HG03280 (cell line): ENCODE results near the gene TTC33.
"Not testable (repeated sequence)": the region's sequence is repeated elsewhere in the genome, so short reads cannot be mapped to it uniquely, and the experiment has no call there.

Experiments used
- ATAC-seq: cut with Tn5 transposase; IDR thresholded peaks from one replicate; pipeline ENCODE4 v1.9.1; 2021; ENCODE audit warnings: mild to moderate bottlenecking, moderate library complexity; ENCODE audit not compliant: unreplicated experiment

The TTC33 gene

GRCh38 chr5:40755407-40756365 is at the start of gene TTC33:
TTC33 (minus strand) TSS chr5:40755961; CDS start chr5:40747018, 8,943 bp downstream.
- ATAC-seq: peak; percentile 92

DNA sequence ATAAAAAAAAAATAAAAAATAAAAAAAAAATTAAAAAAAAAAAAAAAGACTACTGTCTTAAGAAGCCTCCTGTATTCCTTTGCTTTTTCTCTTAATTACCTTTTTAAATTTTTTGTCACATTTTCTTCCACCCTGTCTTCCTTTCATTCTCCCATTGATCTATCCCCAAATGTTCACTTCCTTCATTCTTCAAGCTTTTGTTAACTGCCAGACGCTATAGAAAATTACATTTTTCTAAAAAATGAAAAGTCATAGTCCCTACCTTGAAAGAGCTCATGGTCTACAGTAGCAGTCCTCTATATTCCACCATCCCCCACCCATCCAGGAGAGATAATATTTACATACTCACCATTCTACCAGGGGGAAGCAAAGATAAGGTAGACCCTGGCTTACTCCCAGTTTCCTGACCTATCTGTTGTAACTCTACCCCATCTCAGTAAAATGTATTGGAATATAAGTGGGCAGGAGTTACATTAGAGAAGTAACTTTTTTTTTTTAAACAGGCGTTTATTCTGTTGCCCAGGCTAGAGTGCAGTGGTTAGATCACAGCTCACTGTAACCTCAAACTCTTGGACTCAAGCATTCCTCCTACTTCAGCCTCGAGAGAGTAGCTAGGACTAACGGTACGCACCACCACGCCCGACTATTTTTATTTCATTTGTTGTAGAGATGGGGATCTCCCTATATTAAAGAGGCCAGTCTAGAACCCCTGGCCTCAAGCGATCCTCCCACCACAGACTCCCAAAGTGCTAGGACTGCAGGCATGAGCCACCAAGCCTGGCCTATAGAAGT is 46.2 kb upstream of the TTC33 start:
- no peak for ATAC-seq

- ATAC-seq: no peak
These were observed 43.5 kb upstream of the TTC33 start for GRCh38 chr5:40799258-40799657.

- no peak for ATAC-seq
These were observed 43.0 kb upstream of the TTC33 start for GRCh38 chr5:40798801-40799210.

GRCh38 chr5:40798012-40798800 is 42.4 kb upstream of the TTC33 start, which contains the start of gene PRKAA1:
PRKAA1 (minus strand) TSS chr5:40798374; CDS start chr5:40798189, 185 bp downstream.
- peak; percentile 99 for ATAC-seq

DNA sequence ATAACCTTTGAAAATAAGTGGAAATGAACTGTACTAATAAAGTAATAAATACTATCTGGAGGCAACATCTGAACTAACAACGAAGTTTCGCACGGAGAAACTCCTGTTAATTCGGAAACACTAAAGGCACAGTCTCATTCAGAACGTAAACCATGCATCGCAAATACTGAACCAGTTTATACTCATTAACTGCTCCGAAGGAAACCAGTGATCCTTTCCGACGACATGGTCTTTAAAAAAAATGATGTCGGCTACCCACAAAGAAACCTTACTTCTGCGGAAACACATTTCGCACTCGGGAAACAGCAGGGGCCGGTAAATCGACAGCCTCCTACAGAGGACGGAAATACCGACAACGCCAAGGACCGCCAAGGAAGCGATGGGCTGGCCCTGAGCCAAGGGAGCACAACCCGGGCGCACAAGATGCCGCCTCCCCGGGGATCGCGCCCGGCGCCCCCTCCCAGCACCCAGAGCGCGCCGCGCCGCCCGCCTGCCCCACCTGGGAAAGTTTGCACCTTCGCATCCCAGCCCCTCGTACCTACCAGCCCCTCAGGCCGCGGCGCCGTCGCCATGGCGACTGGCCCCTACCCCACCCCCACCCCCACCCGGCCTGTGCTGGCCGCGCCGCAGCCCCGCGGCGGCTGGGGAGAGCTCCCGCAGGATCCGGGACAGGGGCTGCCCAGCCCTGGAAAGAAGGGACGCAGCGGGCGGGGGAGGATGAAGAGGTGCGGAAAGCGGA is 41.7 kb upstream of the TTC33 start:
- peak; percentile 33 for ATAC-seq

DNA sequence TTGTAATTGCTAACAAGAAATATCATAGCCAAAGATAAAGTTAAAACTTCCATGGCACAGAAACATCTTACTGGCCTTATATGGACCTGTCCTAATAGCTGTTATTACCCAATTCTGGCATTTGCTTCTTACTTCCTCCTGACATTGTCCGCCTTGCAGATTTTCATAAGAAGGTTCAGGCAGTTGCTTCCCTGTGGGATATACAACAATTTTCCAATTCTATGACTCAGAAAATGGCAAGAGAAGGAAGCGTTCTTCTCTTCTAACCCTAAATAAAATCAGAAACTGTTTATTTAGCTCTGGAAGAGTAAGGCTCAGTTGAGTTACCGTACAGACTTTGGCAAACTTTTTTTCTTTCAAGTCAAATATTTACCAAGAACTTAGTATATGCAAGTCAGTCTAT is 40.7 kb upstream of the TTC33 start:
- ATAC-seq: no peak

GRCh38 chr5:40794877-40795276 is 39.1 kb upstream of the TTC33 start:
- not testable (repeated sequence) for ATAC-seq

GRCh38 chr5:40794340-40794739 is 38.6 kb upstream of the TTC33 start:
- ATAC-seq: not testable (repeated sequence)

DNA sequence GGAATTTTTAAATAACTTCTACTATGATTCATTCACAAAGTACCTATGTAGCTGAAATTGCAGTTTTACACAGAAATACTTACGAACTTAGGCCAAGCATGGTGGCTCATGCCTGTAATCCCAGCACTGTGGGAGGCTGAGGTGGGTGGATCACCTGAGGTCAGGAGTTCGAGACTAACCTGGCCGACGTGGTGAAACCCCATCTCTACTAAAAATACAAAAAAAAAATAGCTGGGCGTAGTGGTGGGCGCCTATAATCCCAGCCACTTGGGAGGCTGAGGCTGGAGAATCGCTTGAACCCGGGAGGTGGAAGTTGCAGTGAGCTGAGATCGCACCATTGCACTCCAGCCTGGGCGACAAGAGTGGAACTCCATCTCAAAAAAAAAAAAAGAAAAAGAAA is 36.9 kb upstream of the TTC33 start:
- ATAC-seq: not testable (repeated sequence)

DNA sequence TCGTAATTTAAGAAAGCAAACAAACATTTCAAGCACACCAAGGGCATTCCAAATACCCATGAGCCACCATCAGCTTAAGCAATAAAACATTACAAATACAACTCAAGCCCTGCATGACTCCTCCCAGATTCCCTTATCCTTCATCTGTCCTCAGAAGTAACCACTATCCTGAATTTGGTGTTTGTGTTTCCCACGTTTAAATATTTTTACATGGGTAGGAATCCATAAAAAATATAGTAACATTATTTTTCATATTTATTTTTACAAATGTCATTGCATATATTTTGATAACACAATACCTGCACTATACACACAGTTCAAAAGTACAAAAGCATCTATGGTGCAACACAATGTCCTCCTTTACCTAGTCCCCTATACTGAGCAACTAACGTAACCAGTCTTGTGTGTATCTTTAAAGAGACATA is 36.0 kb upstream of the TTC33 start:
- ATAC-seq: no peak

DNA sequence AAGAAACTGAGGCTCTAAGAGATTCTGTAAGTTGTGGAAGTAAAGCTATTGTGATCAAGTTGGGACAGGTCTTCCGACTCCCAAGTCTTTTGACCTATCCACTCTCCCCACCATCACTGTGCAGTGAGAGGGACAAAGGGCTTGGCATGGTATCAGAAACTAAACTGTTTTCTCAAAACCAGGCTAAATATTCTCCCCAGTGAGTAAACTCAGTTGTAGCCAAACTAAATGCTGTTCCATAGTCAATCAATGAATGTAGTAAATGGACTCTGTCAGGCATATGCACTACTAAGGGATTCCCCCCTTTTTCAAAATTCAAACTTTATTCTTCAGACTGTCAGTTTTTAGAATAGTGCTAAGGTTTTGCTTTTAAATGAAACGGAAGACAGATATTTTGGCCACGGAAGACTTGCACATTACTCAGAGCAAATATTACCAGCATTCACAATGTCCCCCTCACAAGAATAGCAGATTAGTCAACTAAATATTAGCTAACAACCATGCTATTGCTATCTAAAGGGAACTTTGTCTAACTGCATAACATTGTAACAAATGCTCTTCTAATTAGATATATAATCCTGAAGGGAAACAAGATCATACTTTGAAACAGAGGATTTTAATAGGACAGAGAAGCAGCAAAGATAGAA is 35.3 kb upstream of the TTC33 start:
- ATAC-seq: no peak

DNA sequence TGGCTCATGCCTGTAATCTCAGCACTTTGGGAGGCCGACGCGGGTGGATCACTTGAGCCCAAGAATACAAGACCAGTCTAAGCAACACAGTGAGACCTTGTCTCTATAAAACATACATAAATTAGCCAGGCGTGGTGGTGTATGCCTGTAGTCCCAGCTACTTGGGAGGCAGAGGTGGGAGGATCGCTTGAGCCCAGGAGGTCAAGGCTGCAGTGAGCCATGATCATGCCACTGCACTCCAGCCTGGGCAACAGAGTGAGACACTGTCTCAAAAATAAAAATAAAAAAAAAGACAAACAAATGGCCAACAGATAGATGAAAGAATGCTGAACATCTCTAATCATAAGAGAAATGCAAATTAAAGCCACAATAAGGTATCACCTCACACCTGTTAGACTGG is 33.2 kb upstream of the TTC33 start:
- not testable (repeated sequence) for ATAC-seq

- ATAC-seq: no peak
These were observed 32.2 kb upstream of the TTC33 start for GRCh38 chr5:40787986-40788385.

GRCh38 chr5:40786664-40787063 is 30.9 kb upstream of the TTC33 start:
- ATAC-seq: not testable (repeated sequence)

DNA sequence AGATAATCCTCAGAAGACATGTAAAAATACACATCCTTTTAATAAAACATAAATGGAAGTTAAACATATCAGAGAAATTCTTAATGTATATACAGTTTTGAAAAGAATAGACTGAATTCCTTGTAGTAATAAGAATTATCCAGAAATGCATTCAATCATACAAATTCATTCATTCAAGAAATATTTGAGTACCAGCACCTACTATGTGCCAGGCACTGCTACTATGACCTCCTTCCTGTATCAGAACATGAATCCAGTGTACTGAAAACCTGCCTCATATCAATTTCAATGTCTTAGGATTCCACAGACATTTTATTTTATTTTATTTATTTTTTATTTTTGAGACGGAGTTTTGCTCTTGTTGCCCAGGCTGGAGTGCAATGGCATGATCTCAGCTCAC is 29.2 kb upstream of the TTC33 start:
- no peak for ATAC-seq

- no peak for ATAC-seq
These were observed 28.4 kb upstream of the TTC33 start for GRCh38 chr5:40784027-40784653.

GRCh38 chr5:40781843-40782409 is 26.2 kb upstream of the TTC33 start:
- ATAC-seq: no peak

DNA sequence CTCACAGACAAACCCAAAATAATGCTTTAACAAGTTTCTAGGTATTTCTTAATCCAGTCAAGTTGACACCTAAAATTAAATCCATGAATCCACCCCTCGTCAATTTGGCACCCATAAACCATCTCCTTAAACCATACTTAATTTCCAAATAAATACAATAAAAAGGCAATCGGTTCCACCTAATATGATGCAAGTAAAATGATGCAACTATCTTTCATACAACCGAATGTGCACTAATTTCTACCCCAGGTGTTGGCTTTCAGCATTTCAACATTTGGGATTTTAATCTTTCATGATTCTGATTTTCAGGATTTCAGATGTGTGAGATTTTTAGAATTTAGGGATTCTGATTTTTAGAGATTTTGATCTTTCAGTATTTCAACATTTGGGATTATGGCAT is 25.1 kb upstream of the TTC33 start:
- ATAC-seq: no peak
